Non-pigmented ciliary epithelial cell (primary cell): ENCODE data around the gene LIG1.

ENCODE experiments used
- DNase-seq: peaks from one replicate; pipeline ENCODE4 v3.0.0-alpha.2; 2010; ENCODE audit warnings: low read depth

The LIG1 gene

DNA sequence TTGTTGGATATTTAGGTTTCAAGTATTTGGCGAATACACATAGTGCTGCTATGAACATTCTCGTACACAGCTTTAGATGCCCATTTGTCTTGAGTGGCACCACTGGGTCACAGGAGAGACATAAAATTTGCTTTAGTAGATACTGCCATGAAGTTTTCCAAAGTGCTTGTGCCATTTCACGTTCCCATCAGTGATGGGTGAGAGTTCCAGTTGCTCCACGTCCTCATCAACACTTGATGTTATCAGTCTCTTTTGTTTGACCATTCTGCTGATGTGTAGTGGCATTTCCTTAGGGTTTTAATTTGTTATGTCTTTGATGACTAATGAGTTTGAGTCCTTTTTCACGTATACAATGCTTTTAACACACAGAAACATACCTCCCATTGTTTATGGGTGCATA is 11.4 kb upstream of the LIG1 start:
- DNase-seq, result no peak

DNA sequence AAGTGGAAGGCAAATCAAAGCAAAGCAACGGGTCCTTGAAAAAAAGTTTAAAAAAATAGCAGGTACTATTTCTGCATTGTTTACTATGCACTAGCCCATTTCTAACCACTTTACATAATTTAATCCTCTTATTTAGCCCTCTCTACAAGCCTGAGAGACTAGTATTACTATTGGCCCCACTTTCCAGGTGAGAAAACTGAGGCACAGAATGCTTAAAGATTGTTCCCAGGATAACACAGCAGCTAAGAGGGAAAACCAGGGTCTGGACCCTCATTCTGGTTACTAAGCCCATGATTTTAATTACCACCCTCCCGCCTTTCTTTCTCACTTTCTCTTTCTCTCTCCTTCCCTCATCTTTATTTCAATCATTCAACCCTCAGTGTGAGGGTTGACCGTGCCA is 6.1 kb upstream of the LIG1 start:
- DNase-seq, result no peak

- no peak for DNase-seq
Measured at GRCh38 chr19:48175578-48175977, 5.4 kb upstream of the LIG1 start.

- no peak for DNase-seq
Measured at GRCh38 chr19:48174445-48175030, 4.4 kb upstream of the LIG1 start.

- no peak for DNase-seq
Measured at GRCh38 chr19:48171710-48172109, 1.6 kb upstream of the LIG1 start.

DNA sequence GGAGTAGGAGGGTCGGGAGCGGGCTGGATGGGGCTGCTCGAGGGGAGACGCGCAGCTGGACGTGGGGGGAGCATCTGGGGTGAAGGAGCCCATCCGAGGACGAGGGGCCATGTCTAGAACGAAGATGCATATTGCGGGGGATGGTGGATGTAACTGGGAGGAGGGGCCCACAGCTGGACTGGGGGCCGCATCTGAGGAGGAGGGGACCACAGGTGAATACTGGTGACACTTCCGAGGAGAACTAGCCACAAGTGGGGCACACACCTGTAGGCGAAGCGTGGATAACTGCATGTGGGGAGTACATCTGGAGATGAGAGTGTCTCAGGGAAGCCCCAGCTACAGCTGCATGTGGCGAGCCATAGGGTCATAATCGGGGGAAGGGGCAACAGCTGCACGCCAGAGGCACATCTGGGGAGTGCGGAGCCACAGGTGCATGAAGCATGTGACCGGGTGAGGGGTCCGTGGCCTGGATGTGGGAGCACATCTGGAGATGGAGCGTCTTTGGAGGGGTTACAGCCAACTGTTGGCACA is 738 bp upstream of the LIG1 start:
- DNase-seq, result no peak

DNA sequence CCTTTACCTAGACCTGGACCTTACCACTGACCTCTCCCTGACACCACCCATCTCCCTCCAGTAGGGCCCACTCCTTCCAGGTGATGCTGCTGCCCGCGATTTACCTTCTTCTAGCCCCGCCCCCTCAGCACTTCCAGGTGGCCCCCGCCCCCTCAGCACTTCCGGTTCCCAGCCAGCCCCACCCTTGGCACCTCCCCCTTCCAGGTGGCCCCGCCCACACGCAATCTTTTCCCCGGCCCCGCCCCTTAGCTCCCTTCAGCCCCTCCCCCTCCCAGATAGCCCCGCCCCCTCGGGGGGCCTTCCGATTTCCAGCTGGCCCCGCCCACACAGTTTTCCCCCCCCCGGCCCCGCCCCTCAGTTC is 586 bp downstream of the LIG1 start:
- no peak for DNase-seq

GRCh38 chr19:48168689-48169088 is 1.5 kb downstream of the LIG1 start:
- DNase-seq, result no peak

DNA sequence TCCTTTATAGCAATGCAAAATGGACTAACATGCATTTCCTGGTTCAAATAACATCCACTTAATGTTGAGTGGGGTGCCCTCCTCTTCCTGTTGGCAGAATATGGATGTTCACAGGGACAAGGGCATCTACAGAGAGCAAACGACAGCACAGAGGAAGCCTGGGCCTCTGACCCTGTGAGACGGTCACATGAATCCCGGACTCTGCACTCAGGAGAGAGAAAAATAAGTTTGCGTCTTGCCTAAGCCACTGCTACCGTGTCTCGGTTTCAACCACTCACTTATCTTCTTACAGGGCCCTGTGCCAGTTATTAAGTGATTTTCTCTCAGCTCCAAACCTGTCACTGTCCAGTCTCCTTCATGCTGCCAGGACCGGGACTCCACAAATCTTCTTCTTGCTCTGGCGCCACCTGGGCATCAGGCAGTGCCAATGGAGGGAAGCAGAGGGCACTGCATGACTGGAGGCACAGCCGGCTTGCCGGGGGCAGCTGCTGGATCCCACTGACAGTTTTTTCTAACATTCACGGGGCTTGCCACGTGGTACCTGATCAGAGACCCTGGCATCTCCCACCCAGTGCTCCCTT is 11.8 kb downstream of the LIG1 start:
- DNase-seq, result no peak

DNA sequence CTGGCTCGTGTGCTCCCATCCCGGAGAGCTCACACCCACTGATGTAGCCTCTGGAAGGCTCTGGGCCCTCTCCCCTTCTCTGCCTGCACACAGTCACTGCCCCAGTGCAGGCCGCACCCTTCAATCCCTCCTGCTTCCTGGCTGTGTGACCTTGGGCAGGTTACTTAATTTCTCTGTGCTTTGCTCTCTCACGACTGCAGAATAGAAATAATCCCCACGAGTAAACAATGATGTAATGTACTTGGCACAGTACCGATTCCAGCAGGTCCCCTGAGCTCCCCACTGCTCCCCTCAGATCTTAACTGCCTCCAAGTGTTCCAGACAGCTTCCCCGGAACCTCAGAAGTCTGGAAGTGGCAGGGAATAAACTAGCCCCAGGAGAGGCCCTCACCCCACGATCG is 16.1 kb downstream of the LIG1 start:
- no peak for DNase-seq

- DNase-seq, result no peak
Measured at GRCh38 chr19:48152551-48152950, 17.6 kb downstream of the LIG1 start.

DNA sequence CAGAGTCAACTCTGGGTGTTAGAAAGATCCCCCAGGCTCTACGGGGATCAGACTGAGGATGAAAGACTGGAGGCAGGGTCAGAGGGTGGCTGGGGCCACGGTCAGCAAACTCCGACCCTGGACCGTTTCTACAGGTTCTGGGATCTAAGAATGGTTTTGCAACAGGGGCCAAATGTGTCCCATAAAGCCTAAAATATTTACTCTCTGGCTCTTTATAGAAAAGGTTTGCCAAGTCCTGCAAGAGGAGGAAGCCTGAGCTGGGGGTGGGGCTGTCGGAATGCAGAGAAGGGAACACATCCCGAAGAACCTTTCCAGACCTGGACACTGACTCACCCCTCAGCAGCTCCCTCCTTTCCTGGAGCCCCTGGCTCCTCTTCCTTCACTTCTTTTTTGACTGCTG is 20.7 kb downstream of the LIG1 start:
- no peak for DNase-seq

DNA sequence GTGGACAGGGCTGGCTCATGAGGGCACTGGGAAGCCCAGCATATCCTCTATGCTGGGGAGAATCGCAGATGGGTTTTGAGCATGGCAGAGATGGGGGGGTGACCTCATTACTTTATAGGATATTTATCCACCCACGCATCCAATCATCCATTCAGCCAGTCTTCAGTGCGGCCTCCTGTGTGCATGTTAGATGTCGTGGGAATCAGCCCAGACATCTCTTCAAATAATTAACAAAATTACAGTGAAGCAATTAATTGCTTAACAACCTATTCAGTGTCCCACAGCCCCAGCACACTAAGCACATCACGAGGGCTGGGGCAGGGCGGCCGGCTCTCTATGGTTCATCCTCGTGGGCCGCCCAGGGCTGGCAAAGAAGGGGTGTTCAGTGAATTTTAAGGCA is 21.6 kb downstream of the LIG1 start:
- no peak for DNase-seq

GRCh38 chr19:48147597-48148175 is 22.5 kb downstream of the LIG1 start:
- DNase-seq, result no peak

DNA sequence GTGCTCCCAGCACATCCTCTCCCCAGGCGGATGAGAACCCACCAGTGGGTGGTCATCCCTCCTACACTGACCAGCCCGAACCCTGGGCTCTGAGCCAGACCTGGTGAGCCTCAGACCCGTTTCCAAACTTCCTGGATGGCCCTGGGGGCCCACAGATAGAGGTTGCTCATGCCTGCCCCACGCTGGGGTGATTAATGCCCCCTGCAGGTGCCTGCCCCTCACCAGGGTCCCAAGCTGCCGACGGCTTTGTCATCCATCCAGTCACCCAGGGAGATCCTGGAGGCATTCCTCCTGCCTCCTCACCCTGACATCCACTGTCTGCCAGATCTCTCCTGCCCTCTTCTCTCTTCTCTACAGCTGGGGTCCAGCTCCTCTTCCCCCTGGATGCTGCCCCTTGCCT is 31.1 kb downstream of the LIG1 start:
- no peak for DNase-seq

GRCh38 chr19:48137411-48137810 is 32.7 kb downstream of the LIG1 start:
- DNase-seq, result no peak

DNA sequence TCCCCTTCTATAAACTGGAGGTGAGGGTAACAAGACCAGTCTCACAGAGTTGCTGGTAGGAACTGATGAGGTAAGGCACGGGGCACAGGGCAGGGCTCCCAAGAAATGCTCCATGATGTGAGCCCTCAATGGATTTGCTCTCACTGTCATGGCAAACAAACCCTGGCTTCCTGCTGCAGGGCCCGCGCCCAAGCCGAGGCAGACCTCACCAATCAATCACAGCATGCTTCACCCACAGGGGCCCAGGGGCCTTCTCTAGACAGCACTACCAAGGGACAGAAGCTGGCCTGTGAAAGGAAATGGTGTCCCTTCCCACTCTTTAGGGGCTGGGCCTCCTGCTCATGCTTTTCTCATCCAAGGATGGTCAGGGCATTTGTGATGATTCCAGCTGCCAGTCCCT is 33.6 kb downstream of the LIG1 start:
- DNase-seq, result no peak

DNA sequence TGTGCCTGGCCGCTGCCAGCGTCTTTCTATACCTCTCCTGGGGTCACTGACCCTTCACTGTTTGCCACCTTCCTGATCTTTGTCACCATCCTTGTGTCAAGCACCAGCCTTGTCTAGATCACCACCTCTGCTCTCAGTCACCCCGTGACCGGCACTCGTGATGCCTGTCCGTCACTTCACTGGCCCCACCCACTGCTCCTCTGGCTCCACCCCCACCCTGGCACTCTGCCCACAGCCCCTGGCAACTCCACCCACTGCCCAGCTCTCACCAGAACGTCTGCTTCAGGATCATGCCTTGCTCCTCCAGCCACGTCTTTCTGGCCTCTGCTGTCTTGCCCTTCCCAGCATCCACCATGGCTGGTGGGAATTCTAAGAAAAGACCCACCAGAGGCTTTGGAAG is 34.7 kb downstream of the LIG1 start:
- DNase-seq, result no peak

DNA sequence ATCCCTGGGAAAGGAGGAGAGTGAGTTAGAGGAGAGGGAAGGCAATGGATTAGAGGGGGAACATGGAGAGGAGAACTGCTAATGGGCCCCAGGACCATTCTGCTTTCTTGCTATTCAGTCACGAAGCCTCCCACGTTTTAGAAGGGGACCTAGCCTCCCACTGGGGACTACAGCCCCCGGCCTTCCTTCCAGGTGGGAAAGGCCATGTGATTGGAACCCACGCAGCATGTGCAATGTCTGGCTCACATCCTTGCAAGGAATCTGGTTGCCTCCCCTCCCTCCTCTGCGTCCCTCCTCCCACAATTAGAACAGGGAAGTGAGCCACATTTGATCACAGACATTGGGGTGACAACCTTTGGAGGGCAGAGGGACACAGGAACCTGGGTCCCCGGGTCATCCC is 37.0 kb downstream of the LIG1 start:
- DNase-seq, result no peak

- DNase-seq, result no peak
Measured at GRCh38 chr19:48127561-48127960, 42.6 kb downstream of the LIG1 start.

GRCh38 chr19:48123907-48124651 is 46.1 kb downstream of the LIG1 start:
- DNase-seq, result peak; percentile 66

DNA sequence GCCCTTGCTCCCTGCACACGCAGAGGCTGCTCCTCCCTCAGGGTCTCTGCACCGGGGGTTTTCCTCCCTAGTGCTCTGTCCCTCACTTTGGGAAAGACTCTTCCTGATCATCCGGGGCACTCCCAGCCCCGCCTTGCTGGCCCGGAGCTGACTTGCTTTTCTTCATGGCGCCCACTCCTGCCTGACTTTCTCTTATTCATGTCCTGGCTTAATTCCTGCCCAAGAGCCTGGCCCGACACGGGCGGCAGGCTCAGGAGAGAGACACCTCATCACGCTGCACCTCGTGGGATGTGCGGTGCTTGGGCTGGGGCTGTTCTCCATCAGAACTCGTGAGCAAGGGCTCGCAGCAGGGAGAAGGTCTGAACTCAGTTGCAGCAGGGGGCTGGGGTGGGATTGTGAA is 47.7 kb downstream of the LIG1 start:
- no peak for DNase-seq

DNA sequence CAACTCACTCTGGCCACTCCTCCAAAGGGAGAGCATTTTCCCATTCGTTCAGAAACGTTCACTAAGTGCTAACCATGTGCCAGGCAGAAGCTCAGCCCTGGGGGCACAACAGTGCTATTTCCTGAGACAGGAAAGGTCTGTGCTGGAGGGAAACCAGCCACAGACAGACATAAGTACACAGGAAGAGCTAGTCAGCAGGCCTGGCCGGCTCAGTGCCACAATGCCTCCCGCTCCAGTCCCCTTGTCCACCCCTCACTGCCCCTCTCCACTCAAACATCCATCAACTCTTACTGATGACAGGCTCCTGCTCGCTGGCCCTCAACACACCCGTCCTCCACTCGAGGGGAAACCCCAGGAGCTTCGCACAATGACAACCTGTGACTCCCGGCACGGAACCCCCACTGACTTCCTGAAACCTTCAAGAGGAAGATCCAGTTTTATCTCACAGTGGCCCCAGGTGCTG is 48.2 kb downstream of the LIG1 start:
- no peak for DNase-seq
